Lower leg skin (tissue), 3 donors: ENCODE results near the gene CSF2.

Source experiments
- POLR2A ChIP-seq, 2 donors: fragments of 450-650 bp; IDR thresholded peaks; one replicate each; pipeline ENCODE4 v1.6.1; 2016 to 2017; ENCODE audit warnings: antibody characterized with exemption in 2 of 2, mild to moderate bottlenecking in 1 of 2, moderate library complexity in 1 of 2
- TF ChIP-seq, protein P1 (sequence below), 3 donors: fragments of 450-650 bp; IDR thresholded peaks; one replicate each; pipeline ENCODE4 v1.5.1; 2016; ENCODE audit warnings: antibody characterized with exemption in 3 of 3, mild to moderate bottlenecking in 3 of 3, moderate library complexity in 2 of 3

DNA sequence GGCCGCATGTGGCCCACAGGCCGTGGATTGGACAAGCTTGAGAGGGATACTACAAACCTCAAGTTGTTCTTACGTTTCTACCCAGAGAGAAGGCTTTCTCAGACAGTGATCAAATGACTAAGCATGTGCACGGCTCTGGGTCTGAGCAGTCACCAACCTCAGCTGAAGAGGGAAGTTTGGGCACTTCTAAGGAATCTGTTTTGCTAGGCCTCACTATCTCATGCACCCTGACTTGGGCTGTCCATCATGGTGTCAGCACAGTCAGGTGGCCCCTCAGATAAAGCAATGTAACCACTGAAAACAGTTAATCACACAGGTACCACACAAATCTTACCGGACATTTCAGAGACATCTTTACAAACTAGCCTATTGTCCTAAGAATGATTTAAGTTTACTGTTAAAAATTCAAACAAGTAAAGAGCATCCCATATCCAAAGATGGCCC is 24.6 kb downstream of the CSF2 start:
- TF ChIP-seq, protein P1, sequence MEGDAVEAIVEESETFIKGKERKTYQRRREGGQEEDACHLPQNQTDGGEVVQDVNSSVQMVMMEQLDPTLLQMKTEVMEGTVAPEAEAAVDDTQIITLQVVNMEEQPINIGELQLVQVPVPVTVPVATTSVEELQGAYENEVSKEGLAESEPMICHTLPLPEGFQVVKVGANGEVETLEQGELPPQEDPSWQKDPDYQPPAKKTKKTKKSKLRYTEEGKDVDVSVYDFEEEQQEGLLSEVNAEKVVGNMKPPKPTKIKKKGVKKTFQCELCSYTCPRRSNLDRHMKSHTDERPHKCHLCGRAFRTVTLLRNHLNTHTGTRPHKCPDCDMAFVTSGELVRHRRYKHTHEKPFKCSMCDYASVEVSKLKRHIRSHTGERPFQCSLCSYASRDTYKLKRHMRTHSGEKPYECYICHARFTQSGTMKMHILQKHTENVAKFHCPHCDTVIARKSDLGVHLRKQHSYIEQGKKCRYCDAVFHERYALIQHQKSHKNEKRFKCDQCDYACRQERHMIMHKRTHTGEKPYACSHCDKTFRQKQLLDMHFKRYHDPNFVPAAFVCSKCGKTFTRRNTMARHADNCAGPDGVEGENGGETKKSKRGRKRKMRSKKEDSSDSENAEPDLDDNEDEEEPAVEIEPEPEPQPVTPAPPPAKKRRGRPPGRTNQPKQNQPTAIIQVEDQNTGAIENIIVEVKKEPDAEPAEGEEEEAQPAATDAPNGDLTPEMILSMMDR (IDR thresholded peaks at IDR 0.05): no peak
- no peak for TF ChIP-seq POLR2A (IDR thresholded peaks at IDR 0.05)
